ENCODE measurements around the gene NFIL3. TPM values are rescaled to one million over a fixed set of nuclear protein-coding genes. Genes with fewer than 3 reads are reported as not detected.
"Not testable (repeated sequence)": the region's sequence is repeated elsewhere in the genome, so short reads cannot be mapped to it uniquely, and the experiment has no call there.

NFIL3 gene
- total RNA-seq, 2 donors from 2014 or later: 20.1 to 22.1 TPM

- DNase-seq: no peak
- H3K4me3 Mint-ChIP-seq: no peak overlapping the region
- H3K27me3 Mint-ChIP-seq: peaks cover 15% of the 10 kb centered on the region
- peaks cover 2% of the 10 kb centered on the region for H3K36me3 Mint-ChIP-seq (ENCODE audit: low read depth)
- no peak overlapping the region for H3K27ac Mint-ChIP-seq
- ATAC-seq: no peak
- H3K9me3 ChIP-seq (ENCODE audit: control insufficient read depth, low read length, poor library complexity, severe bottlenecking): no peaks in the 10 kb centered on the region
- H3K4me1 Mint-ChIP-seq: peaks cover 7% of the 10 kb centered on the region
Measured at GRCh38 chr9:91395553-91396471, 27.8 kb downstream of the NFIL3 start.

- Mint-ChIP-seq H3K27ac (no peak overlapping the region), H3K4me1 (peaks cover 7% of the 10 kb centered on the region), H3K4me3 (no peak overlapping the region), H3K27me3 (peaks cover 15% of the 10 kb centered on the region), H3K36me3 (ENCODE audit: low read depth) (peaks cover 2% of the 10 kb centered on the region)
- no peaks in the 10 kb centered on the region for H3K9me3 ChIP-seq (ENCODE audit: control insufficient read depth, low read length, poor library complexity, severe bottlenecking)
- ATAC-seq (no peak), DNase-seq (no peak)
Measured at GRCh38 chr9:91395106-91395552, 28.5 kb downstream of the NFIL3 start.

- H3K36me3 Mint-ChIP-seq (ENCODE audit: low read depth): peaks cover 2% of the 10 kb centered on the region
- H3K9me3 ChIP-seq (ENCODE audit: control insufficient read depth, low read length, poor library complexity, severe bottlenecking): no peaks in the 10 kb centered on the region
- no peak overlapping the region for H3K4me3 Mint-ChIP-seq
- H3K27me3 Mint-ChIP-seq: peaks cover 15% of the 10 kb centered on the region
- no peak overlapping the region for H3K27ac Mint-ChIP-seq
- DNase-seq (no peak), ATAC-seq (no peak)
- H3K4me1 Mint-ChIP-seq: peaks cover 7% of the 10 kb centered on the region
Measured at GRCh38 chr9:91393826-91394225, 29.8 kb downstream of the NFIL3 start.

- ATAC-seq: no peak
- H3K4me3 Mint-ChIP-seq: no peak overlapping the region
Measured at GRCh38 chr9:91392435-91392834, 31.2 kb downstream of the NFIL3 start.

GRCh38 chr9:91391818-91392217 is 31.8 kb downstream of the NFIL3 start:
- DNase-seq (no peak), ATAC-seq (no peak)
- Mint-ChIP-seq H3K27me3 (peaks cover 15% of the 10 kb centered on the region), H3K4me3 (no peak overlapping the region), H3K27ac (no peak overlapping the region), H3K36me3 (ENCODE audit: low read depth) (peaks cover 4% of the 10 kb centered on the region), H3K4me1 (peaks cover 6% of the 10 kb centered on the region)
- no peaks in the 10 kb centered on the region for H3K9me3 ChIP-seq (ENCODE audit: control insufficient read depth, low read length, poor library complexity, severe bottlenecking)

More at GRCh38 chr9:91392435-91392834, 31.2 kb downstream of the NFIL3 start:
- peaks cover 6% of the 10 kb centered on the region for H3K4me1 Mint-ChIP-seq
- H3K9me3 ChIP-seq (ENCODE audit: control insufficient read depth, low read length, poor library complexity, severe bottlenecking): no peaks in the 10 kb centered on the region
- no peak for DNase-seq
- no peak overlapping the region for H3K27ac Mint-ChIP-seq
- peaks cover 4% of the 10 kb centered on the region for H3K36me3 Mint-ChIP-seq (ENCODE audit: low read depth)
- H3K27me3 Mint-ChIP-seq: peaks cover 15% of the 10 kb centered on the region

GRCh38 chr9:91391412-91391811 is 32.2 kb downstream of the NFIL3 start:
- DNase-seq (no peak), ATAC-seq (no peak)
- peaks cover 4% of the 10 kb centered on the region for H3K36me3 Mint-ChIP-seq (ENCODE audit: low read depth)
- H3K4me1 Mint-ChIP-seq: peaks cover 6% of the 10 kb centered on the region
- H3K27ac Mint-ChIP-seq: no peak overlapping the region
- no peaks in the 10 kb centered on the region for H3K9me3 ChIP-seq (ENCODE audit: control insufficient read depth, low read length, poor library complexity, severe bottlenecking)
- H3K4me3 Mint-ChIP-seq: no peak overlapping the region
- peaks cover 15% of the 10 kb centered on the region for H3K27me3 Mint-ChIP-seq

- not testable (repeated sequence) for H3K36me3 Mint-ChIP-seq (ENCODE audit: low read depth); H3K27me3 Mint-ChIP-seq; H3K9me3 ChIP-seq (ENCODE audit: control insufficient read depth, low read length, poor library complexity, severe bottlenecking); H3K4me1 Mint-ChIP-seq; H3K27ac Mint-ChIP-seq; H3K4me3 Mint-ChIP-seq; ATAC-seq; DNase-seq
Measured at GRCh38 chr9:91389686-91390085, 33.9 kb downstream of the NFIL3 start.

- ATAC-seq (no peak), DNase-seq (no peak)
- H3K9me3 ChIP-seq (ENCODE audit: control insufficient read depth, low read length, poor library complexity, severe bottlenecking): no peaks in the 10 kb centered on the region
- no peaks in the 10 kb centered on the region for H3K4me1 Mint-ChIP-seq
- peaks cover 2% of the 10 kb centered on the region for H3K36me3 Mint-ChIP-seq (ENCODE audit: low read depth)
- H3K4me3 Mint-ChIP-seq: no peak overlapping the region
- no peak overlapping the region for H3K27ac Mint-ChIP-seq
- H3K27me3 Mint-ChIP-seq: peaks cover 11% of the 10 kb centered on the region
Measured at GRCh38 chr9:91386765-91387164, 36.9 kb downstream of the NFIL3 start.

GRCh38 chr9:91384954-91385353 is 38.7 kb downstream of the NFIL3 start:
- no peak for ATAC-seq
- no peaks in the 10 kb centered on the region for H3K9me3 ChIP-seq (ENCODE audit: control insufficient read depth, low read length, poor library complexity, severe bottlenecking)
- Mint-ChIP-seq H3K4me1 (no peaks in the 10 kb centered on the region), H3K4me3 (no peak overlapping the region), H3K36me3 (ENCODE audit: low read depth) (peaks cover 2% of the 10 kb centered on the region), H3K27ac (no peak overlapping the region), H3K27me3 (peaks cover 11% of the 10 kb centered on the region)
- DNase-seq: no peak

GRCh38 chr9:91383577-91383976 is 40.1 kb downstream of the NFIL3 start:
- no peaks in the 10 kb centered on the region for H3K4me1 Mint-ChIP-seq
- DNase-seq (no peak), ATAC-seq (no peak)
- H3K27me3 Mint-ChIP-seq: peaks cover 15% of the 10 kb centered on the region
- H3K9me3 ChIP-seq (ENCODE audit: control insufficient read depth, low read length, poor library complexity, severe bottlenecking): no peaks in the 10 kb centered on the region
- no peak overlapping the region for H3K27ac Mint-ChIP-seq
- peaks cover 2% of the 10 kb centered on the region for H3K36me3 Mint-ChIP-seq (ENCODE audit: low read depth)
- H3K4me3 Mint-ChIP-seq: no peak overlapping the region

- no peak overlapping the region for H3K4me3 Mint-ChIP-seq
- H3K4me1 Mint-ChIP-seq: no peaks in the 10 kb centered on the region
- no peak for DNase-seq
- H3K36me3 Mint-ChIP-seq (ENCODE audit: low read depth): no peaks in the 10 kb centered on the region
- H3K9me3 ChIP-seq (ENCODE audit: control insufficient read depth, low read length, poor library complexity, severe bottlenecking): no peaks in the 10 kb centered on the region
- no peak overlapping the region for H3K27ac Mint-ChIP-seq
- H3K27me3 Mint-ChIP-seq: peaks cover 15% of the 10 kb centered on the region
- no peak for ATAC-seq
Measured at GRCh38 chr9:91382298-91382697, 41.3 kb downstream of the NFIL3 start.

GRCh38 chr9:91379426-91379825 is 44.2 kb downstream of the NFIL3 start:
- ATAC-seq: no peak
- H3K27me3 Mint-ChIP-seq: peaks cover 20% of the 10 kb centered on the region
- no peaks in the 10 kb centered on the region for H3K9me3 ChIP-seq (ENCODE audit: control insufficient read depth, low read length, poor library complexity, severe bottlenecking)
- H3K4me1 Mint-ChIP-seq: no peaks in the 10 kb centered on the region
- no peak overlapping the region for H3K27ac Mint-ChIP-seq
- H3K36me3 Mint-ChIP-seq (ENCODE audit: low read depth): no peaks in the 10 kb centered on the region
- no peak overlapping the region for H3K4me3 Mint-ChIP-seq
- DNase-seq: no peak

GRCh38 chr9:91378695-91379127 is 44.9 kb downstream of the NFIL3 start:
- DNase-seq (no peak), ATAC-seq (no peak)
- H3K27me3 Mint-ChIP-seq: peaks cover 20% of the 10 kb centered on the region
- no peaks in the 10 kb centered on the region for H3K9me3 ChIP-seq (ENCODE audit: control insufficient read depth, low read length, poor library complexity, severe bottlenecking)
- H3K27ac Mint-ChIP-seq: no peak overlapping the region
- no peak overlapping the region for H3K4me3 Mint-ChIP-seq
- H3K36me3 Mint-ChIP-seq (ENCODE audit: low read depth): no peaks in the 10 kb centered on the region
- no peaks in the 10 kb centered on the region for H3K4me1 Mint-ChIP-seq

- ATAC-seq, H3K27ac Mint-ChIP-seq: not testable (repeated sequence)
Measured at GRCh38 chr9:91378054-91378453, 45.6 kb downstream of the NFIL3 start.

More at GRCh38 chr9:91378054-91378453, 45.6 kb downstream of the NFIL3 start:
- H3K9me3 ChIP-seq (ENCODE audit: control insufficient read depth, low read length, poor library complexity, severe bottlenecking); H3K36me3 Mint-ChIP-seq (ENCODE audit: low read depth); DNase-seq; H3K4me3 Mint-ChIP-seq; H3K4me1 Mint-ChIP-seq: not testable (repeated sequence)
- peaks cover 20% of the 10 kb centered on the region for H3K27me3 Mint-ChIP-seq
